Activated naive CD8-positive, alpha-beta T cell treated with anti-CD3 and anti-CD28 coated beads for 36 hours (primary cell): Measurements from ENCODE around the gene CASZ1. TPM values are rescaled to one million over a fixed set of nuclear protein-coding genes. Genes with fewer than 3 reads are reported as not detected.

Experiments
- DNase-seq: peaks from one replicate; pipeline ENCODE4 v3.0.0; 2021
- H3K27ac Mint-ChIP-seq: one replicate; pipeline ENCODE4 v1.8.0; 2022; ENCODE audit warnings: mild to moderate bottlenecking, moderate library complexity, mixed read lengths
- H3K27me3 Mint-ChIP-seq: one replicate; pipeline ENCODE4 v1.8.0; 2022; ENCODE audit warnings: mild to moderate bottlenecking, mixed read lengths
- H3K36me3 Mint-ChIP-seq: one replicate; pipeline ENCODE4 v1.8.0; 2021; ENCODE audit warnings: mild to moderate bottlenecking, mixed read lengths
- H3K4me1 Mint-ChIP-seq: one replicate; pipeline ENCODE4 v1.8.0; 2021; ENCODE audit warnings: mixed read lengths
- H3K4me3 Mint-ChIP-seq: one replicate; pipeline ENCODE4 v1.8.0; 2022; ENCODE audit warnings: mild to moderate bottlenecking, moderate library complexity, mixed read lengths
- H3K9me3 Mint-ChIP-seq: one replicate; pipeline ENCODE4 v1.8.0; 2022; ENCODE audit warnings: mixed read lengths
- total RNA-seq, 2 experiments: library from RNA; stranded (reverse); gene quantifications; one replicate each; pipeline ENCODE4 v1.2.3, GENCODE V29; 2021

CASZ1 gene
- total RNA-seq, result 1 to 10 TPM; 2.2 to 2.3 TPM

- no peaks in the 10 kb centered on the region for H3K36me3 Mint-ChIP-seq
- peak within 1 kb of the TSS; percentile 61 for H3K4me3 Mint-ChIP-seq
- no peak within 1 kb of the TSS for H3K27ac Mint-ChIP-seq
- peak; percentile 15 for DNase-seq
- H3K9me3 Mint-ChIP-seq, result no peaks in the 10 kb centered on the region
- peaks cover 81% of the 10 kb centered on the region for H3K27me3 Mint-ChIP-seq
- peaks cover 12% of the 10 kb centered on the region for H3K4me1 Mint-ChIP-seq
These were observed at the start of gene CASZ1 for GRCh38 chr1:10796029-10796944. Gene CASZ1 (minus strand): TSS chr1:10796646. CDS start chr1:10693889, 102,757 bp downstream.

- Mint-ChIP-seq H3K4me1 (no peaks in the 10 kb centered on the region), H3K27me3 (peaks cover 4% of the 10 kb centered on the region), H3K4me3 (no peak overlapping the region), H3K9me3 (peaks cover 5% of the 10 kb centered on the region), H3K36me3 (no peaks in the 10 kb centered on the region), H3K27ac (no peak overlapping the region)
- DNase-seq, result no peak
These were observed 47.3 kb upstream of the CASZ1 start for GRCh38 chr1:10843697-10844096.

- no peak for DNase-seq
- Mint-ChIP-seq H3K27ac (no peak overlapping the region), H3K27me3 (peaks cover 21% of the 10 kb centered on the region), H3K9me3 (peaks cover 5% of the 10 kb centered on the region), H3K4me3 (no peak overlapping the region), H3K4me1 (no peaks in the 10 kb centered on the region), H3K36me3 (no peaks in the 10 kb centered on the region)
These were observed 44.7 kb upstream of the CASZ1 start for GRCh38 chr1:10841118-10841517.

GRCh38 chr1:10839188-10839770, 42.8 kb upstream of the CASZ1 start:
- Mint-ChIP-seq H3K4me1 (no peaks in the 10 kb centered on the region), H3K4me3 (no peak overlapping the region), H3K27ac (no peak overlapping the region), H3K27me3 (peaks cover 32% of the 10 kb centered on the region), H3K36me3 (no peaks in the 10 kb centered on the region), H3K9me3 (peaks cover 5% of the 10 kb centered on the region)
- no peak for DNase-seq

- Mint-ChIP-seq H3K9me3 (no peaks in the 10 kb centered on the region), H3K4me3 (no peak overlapping the region), H3K27me3 (peaks cover 30% of the 10 kb centered on the region), H3K36me3 (no peaks in the 10 kb centered on the region), H3K27ac (no peak overlapping the region), H3K4me1 (no peaks in the 10 kb centered on the region)
- no peak for DNase-seq
These were observed 42.1 kb upstream of the CASZ1 start for GRCh38 chr1:10838541-10838940.

- no peak overlapping the region for H3K27ac Mint-ChIP-seq
- DNase-seq, result no peak
- no peaks in the 10 kb centered on the region for H3K9me3 Mint-ChIP-seq
- peaks cover 30% of the 10 kb centered on the region for H3K27me3 Mint-ChIP-seq
- H3K4me3 Mint-ChIP-seq, result no peak overlapping the region
- H3K4me1 Mint-ChIP-seq, result no peaks in the 10 kb centered on the region
- H3K36me3 Mint-ChIP-seq, result no peaks in the 10 kb centered on the region
These were observed 40.3 kb upstream of the CASZ1 start for GRCh38 chr1:10836726-10837125.

- Mint-ChIP-seq H3K27me3 (peaks cover 30% of the 10 kb centered on the region), H3K27ac (no peak overlapping the region), H3K4me3 (no peak overlapping the region), H3K4me1 (no peaks in the 10 kb centered on the region), H3K36me3 (no peaks in the 10 kb centered on the region), H3K9me3 (no peaks in the 10 kb centered on the region)
- DNase-seq, result peak; percentile 18
These were observed 39.5 kb upstream of the CASZ1 start for GRCh38 chr1:10835822-10836421.

- Mint-ChIP-seq H3K27ac (no peak overlapping the region), H3K36me3 (no peaks in the 10 kb centered on the region), H3K27me3 (peaks cover 30% of the 10 kb centered on the region), H3K9me3 (no peaks in the 10 kb centered on the region), H3K4me1 (no peaks in the 10 kb centered on the region), H3K4me3 (no peak overlapping the region)
- no peak for DNase-seq
These were observed 39.0 kb upstream of the CASZ1 start for GRCh38 chr1:10835421-10835820.

GRCh38 chr1:10834770-10835412, 38.4 kb upstream of the CASZ1 start:
- H3K27ac Mint-ChIP-seq, result no peak overlapping the region

GRCh38 chr1:10833630-10834557, 37.4 kb upstream of the CASZ1 start:
- no peak overlapping the region for H3K4me3 Mint-ChIP-seq
- H3K27ac Mint-ChIP-seq, result no peak overlapping the region
- H3K27me3 Mint-ChIP-seq, result peaks cover 30% of the 10 kb centered on the region
- no peak for DNase-seq
- no peaks in the 10 kb centered on the region for H3K4me1 Mint-ChIP-seq
- H3K36me3 Mint-ChIP-seq, result no peaks in the 10 kb centered on the region
- H3K9me3 Mint-ChIP-seq, result no peaks in the 10 kb centered on the region

More at GRCh38 chr1:10834770-10835412, 38.4 kb upstream of the CASZ1 start:
- H3K9me3 Mint-ChIP-seq, result no peaks in the 10 kb centered on the region
- H3K36me3 Mint-ChIP-seq, result no peaks in the 10 kb centered on the region
- no peak for DNase-seq
- H3K4me3 Mint-ChIP-seq, result no peak overlapping the region
- H3K4me1 Mint-ChIP-seq, result no peaks in the 10 kb centered on the region
- peaks cover 30% of the 10 kb centered on the region for H3K27me3 Mint-ChIP-seq

- no peak for DNase-seq
- peaks cover 35% of the 10 kb centered on the region for H3K27me3 Mint-ChIP-seq
- H3K4me3 Mint-ChIP-seq, result no peak overlapping the region
- no peaks in the 10 kb centered on the region for H3K36me3 Mint-ChIP-seq
- H3K9me3 Mint-ChIP-seq, result no peaks in the 10 kb centered on the region
- H3K4me1 Mint-ChIP-seq, result no peaks in the 10 kb centered on the region
- H3K27ac Mint-ChIP-seq, result no peak overlapping the region
These were observed 36.3 kb upstream of the CASZ1 start for GRCh38 chr1:10832703-10833102.

- Mint-ChIP-seq H3K4me1 (no peaks in the 10 kb centered on the region), H3K4me3 (no peak overlapping the region), H3K27me3 (peaks cover 24% of the 10 kb centered on the region), H3K36me3 (no peaks in the 10 kb centered on the region), H3K9me3 (no peaks in the 10 kb centered on the region), H3K27ac (no peak overlapping the region)
- no peak for DNase-seq
These were observed 34.7 kb upstream of the CASZ1 start for GRCh38 chr1:10830961-10831668.

- peaks cover 19% of the 10 kb centered on the region for H3K27me3 Mint-ChIP-seq
- H3K4me3 Mint-ChIP-seq, result no peak overlapping the region
- DNase-seq, result no peak
- no peaks in the 10 kb centered on the region for H3K4me1 Mint-ChIP-seq
- H3K27ac Mint-ChIP-seq, result no peak overlapping the region
- H3K9me3 Mint-ChIP-seq, result no peaks in the 10 kb centered on the region
- no peaks in the 10 kb centered on the region for H3K36me3 Mint-ChIP-seq
These were observed 33.6 kb upstream of the CASZ1 start for GRCh38 chr1:10829965-10830515.
